Measurements from ENCODE around the gene RNASE3.
"Not testable (repeated sequence)": the region's sequence is repeated elsewhere in the genome, so short reads cannot be mapped to it uniquely, and the experiment has no call there.

Gene RNASE3

DNA sequence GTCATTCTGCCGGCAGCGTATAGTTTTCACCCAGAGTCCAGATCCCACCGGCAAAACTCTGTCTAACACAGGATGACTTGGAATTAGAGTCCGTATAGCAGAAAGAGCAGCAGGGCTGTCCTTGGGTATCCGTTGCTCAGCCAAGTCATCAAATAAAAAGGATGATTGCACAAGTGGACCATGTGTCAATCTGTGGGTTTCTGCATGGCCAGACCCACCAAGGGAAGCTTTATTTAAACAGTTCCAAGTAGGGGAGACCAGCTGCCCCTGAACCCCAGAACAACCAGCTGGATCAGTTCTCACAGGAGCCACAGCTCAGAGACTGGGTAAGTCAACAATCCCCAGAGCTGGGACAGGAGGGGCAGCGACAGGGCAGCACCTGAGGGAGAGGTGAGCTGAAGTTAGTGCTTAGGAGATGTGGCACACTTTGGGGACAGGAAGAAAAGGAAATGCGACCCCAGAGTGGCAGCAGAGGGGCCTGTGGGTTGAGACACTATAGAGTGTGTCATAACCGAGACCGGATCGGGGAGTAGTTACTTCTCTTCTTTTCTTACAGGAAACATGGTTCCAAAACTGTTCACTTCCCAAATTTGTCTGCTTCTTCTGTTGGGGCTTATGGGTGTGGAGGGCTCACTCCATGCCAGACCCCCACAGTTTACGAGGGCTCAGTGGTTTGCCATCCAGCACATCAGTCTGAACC lies at the start of gene RNASE3:
RNASE3 (plus strand) TSS at position 260 of the 700 bp plus-strand sequence; CDS start at position 562, 302 bp downstream.
- not testable (repeated sequence) for DNase-seq

DNA sequence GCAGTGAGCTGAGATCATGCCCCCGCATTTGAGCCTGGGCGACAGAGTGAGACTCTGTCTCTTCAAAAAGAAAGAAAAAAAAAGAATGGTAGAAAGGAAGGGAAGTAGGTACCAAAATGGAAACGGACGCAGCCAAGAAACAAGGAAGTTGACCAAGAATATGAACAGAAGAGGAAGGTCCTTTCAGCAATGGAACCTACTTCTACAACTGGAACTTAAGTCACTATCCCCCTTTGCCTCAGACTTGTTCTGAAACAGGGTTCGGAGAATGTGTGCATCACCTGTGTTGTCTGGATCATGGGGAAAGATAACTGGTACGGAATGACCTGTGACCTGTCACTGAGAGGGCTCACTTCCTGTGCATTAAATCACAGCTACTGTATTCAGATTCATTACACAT lies 44.6 kb upstream of the RNASE3 start:
- no peak for DNase-seq

DNA sequence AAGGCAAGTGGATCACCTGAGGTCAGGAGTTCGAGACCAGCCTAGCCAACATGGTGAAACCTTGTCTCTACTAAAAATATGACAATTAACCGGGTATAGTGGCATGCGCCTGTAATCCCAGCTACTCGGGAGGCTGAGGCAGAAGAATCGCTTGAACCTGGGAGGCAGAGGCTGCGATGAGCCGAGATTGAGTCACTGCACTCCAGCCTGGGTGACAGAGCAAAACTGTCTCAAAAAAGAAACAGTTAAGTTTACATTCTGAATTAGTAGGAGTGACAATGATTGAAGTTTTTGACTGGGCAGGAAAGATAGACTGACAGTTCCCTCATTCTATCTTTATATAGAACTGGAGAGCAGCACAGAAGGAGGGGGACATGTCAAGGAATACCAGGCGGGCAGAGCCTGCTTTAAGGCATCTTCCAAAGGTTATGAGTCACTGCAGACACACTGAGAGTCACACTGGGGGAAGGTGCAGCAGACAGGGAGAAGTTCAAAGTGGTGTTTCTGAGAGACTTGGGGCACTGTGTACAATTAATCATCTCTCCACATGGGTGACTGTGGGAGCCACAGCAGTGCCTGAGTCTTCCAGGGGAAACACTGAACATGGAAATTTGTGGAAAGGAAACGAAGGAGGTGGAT lies 42.8 kb upstream of the RNASE3 start:
- DNase-seq = no peak

DNA sequence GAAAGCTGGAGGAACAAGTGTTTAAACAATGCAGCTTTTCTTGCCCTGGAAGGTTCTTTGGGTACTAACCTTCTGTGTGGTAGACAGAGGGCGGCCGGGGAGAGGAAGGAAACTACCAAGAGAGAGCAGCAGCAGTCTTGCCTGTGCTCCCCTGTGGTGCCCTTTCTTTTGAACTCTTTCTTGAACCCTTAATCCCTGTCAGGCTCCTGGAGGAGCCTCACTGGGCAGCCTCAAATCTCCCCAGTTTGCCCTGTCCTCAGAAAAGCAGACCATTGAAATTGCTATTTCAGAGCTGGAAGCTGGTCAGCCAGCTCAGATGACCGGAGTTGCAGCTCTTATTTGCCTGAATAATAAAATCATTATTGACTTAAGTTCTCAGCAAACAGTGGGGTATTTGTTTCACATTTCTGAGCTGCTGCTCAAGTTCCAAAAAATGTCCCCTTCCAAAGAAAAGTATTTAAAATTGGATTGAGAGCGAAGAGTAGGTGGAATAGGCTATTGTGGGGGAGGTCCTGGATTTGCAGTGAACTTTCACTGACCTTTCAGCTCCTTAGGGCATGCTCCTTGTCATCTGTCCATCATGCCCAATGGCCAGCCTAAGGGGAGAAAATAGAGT lies 42.1 kb upstream of the RNASE3 start:
- DNase-seq = no peak

DNA sequence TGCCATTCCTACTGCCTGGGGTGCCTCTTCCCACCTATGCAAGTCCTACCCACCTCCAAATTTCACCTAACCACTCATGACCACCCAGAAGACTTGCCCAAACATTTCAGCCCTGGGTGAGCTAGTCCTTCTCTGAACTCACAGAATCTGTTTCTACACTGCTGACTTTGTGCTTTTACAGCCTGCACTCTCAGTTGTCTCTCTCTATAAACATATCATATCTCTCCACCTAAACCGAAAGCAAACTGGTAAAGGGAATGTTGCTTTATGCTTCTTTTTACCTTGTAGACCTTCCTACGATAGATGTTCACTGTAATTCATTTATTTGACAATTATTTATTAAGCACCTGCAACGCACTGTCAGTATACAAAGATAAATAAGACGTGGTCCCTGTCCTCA lies 38.1 kb upstream of the RNASE3 start:
- no peak for DNase-seq

DNA sequence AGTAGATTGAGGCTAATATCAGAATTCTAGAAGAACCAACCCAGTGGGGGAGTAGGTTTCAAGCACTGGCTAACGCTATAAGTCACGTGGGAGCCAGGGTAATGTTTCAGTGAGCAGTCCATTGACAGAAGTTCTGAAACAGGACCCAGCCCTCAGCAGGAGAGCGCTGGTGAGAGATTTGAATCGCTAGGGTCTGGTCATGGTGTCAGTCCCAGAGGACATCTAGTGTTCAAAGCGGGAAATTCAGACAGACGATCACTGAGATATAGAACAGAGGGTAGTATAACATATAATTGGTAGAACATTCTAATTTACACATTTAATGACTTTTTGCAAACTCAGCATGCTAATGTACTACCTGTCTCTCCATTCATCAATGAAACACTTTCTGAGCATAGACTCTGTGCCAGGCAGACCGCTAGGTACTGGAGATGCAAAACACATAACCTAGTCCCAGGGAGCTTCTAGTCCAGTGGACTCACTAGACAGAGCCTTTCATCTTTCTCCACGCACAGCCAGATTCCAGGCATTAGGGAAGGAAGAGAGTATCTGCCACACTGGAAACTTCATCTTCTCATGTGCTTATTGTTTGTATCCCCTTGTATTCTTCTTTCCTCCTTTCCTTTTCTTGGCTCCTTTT lies 35.4 kb upstream of the RNASE3 start:
- peak; percentile 16 for DNase-seq

DNA sequence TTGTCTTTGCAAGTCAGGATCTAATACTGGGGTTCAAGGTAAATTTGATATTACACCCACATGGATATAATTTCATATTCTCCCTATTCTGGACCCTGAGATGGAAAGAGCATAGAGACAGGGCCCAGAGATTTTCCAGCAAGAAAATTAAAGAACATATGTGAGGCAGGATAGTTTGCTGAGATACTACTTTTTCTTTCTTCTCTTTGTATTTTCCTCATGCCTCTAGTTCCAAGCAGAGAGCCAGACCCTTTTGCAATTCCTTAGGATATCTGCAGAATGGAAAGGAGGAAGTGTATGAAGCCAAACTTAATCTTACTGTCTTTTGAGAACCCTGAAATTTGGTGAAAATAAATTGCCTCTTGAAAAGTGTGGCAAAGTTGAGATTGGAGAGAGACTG lies 34.0 kb upstream of the RNASE3 start:
- no peak for DNase-seq

DNA sequence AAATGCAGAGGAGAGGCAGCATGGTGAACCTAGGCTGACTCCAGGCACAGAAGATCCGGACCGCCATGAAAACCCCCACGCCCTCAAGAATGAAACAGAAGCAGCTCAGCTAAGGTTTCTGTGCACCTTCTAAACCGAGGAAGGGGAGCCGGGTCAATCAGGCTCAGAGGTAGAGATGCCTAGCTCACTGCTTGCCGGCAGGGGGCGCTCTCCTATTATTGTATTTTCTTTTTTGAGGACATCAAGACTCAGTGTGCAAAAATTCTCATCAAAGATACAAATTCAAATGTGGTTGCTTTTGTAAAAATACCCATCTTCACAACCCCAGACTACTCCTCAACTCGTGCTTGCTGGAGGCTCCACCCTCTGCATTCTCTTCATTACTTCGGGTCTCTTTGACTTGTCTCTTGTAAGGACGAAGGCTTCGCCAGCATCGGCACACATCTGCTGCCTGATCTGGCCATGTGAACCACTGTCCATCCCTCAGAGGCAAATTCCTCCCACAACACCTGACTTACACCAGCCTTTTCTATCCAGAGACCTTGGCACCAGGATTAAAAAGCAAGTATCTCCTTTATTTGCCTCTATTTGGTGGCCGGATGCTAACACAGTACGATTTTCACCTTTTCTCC lies 33.4 kb upstream of the RNASE3 start:
- DNase-seq = peak; percentile 3

DNA sequence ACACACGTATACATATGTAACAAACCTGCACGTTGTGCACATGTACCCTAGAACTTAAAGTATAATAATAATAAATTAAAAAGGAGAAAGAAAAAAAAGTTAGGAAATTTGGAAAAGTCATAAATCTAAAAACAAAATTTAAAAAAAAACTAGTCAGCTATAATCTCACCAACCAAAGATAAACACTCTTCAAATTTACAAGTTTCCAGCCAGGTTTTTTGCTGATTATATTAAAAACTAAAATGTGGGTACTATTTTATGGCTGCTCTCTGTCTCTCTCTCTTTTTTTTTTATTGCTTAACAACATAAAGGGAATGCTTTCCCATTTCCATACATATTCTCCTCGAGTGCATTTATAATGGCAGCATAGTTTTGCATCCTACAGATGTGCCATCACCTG lies 25.0 kb upstream of the RNASE3 start:
- no peak for DNase-seq

DNA sequence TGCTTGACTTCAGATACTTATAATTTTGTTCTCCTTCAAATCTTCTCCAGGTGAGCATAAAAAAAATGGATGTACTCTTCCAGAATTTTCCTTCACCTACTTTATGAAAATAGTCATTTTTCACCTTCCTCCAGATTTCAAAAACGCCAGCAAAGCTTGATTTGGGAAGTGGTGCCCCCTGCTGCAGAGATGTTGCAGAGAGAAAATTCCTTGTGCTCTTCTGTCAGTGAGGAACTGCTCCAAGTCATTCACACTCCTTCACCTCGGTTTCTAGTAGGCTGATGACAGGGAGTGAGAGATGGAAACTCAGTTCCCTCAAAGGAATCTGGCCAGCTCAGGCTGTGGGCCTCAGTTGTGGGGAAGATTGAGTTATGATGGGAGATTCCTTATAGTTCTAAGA lies 24.2 kb upstream of the RNASE3 start:
- DNase-seq = no peak

DNA sequence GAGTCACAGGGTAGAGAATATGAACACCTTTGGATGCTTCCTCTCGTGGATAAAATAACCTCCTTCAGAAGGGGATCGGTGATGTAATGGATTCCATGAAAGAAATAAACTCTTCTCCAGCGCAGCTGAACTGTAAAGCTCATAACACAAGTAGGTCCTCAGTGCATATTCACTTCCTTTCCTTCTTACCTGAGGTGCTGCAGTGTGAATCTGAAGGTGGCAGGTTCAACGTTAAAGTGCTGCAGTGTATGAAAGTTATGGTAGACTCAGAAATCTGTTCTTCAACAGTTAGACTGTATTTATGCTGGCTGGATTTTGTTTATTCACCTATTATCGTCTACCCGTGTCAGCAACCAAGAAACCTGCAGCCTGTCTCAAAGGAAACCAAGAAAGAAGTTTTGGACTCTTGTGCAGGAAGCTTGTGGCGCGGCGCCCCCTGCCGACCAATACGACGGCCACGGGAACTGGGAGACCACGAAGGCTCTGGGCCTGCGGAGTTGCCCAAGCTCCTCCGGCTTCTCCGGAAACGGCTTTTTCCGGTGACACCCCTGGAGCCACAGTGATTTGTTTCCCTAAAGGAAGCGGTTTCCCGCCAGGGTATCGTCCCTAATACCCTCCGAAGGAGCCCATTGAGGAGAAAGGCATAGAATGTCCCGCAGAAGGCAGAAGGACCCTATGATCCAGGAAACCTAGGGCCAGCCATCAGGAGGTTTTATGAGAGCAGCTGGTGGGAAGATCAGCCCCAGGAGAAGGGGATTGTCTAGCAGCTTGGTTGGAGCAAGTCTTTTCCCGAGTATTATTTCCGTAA lies 17.6 kb upstream of the RNASE3 start:
- no peak for DNase-seq

DNA sequence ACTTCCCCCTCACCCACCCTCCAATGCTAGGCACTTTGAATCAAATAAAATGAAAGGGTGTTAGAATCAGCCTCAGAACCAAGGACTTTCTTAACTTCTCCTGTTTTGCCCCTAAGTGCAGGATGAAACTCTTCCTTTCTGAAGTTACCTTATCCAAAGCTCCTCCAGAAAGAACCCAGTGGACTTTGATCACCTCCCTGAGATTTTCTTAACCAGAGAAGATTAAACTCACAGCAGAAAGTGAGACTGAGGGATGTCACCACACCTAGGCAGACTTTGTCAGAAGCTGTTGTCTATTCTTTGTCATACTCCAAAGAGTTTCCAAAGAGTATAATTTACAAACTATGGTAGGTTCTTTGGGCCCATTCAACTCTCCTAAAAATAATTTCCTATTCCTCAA lies 14.2 kb upstream of the RNASE3 start:
- no peak for DNase-seq

DNA sequence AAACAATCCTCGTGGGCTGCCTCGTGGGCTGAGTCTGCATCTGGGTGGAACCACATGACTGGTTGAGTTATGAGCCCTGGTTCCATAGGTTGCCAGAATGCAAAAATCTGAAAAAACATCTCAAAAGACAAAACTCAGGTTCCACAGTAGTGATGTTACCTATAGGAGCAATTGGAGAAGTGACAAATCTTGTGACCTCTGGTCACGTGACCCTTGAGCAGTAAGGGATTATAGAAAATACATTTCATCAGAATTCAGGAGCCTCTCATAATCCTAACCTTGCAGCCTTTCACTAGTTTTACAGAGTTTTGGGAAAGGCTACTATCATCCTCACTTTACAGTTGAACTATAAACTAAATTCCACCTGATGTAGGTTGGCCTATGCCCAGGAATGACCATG lies 12.5 kb upstream of the RNASE3 start:
- DNase-seq = no peak

DNA sequence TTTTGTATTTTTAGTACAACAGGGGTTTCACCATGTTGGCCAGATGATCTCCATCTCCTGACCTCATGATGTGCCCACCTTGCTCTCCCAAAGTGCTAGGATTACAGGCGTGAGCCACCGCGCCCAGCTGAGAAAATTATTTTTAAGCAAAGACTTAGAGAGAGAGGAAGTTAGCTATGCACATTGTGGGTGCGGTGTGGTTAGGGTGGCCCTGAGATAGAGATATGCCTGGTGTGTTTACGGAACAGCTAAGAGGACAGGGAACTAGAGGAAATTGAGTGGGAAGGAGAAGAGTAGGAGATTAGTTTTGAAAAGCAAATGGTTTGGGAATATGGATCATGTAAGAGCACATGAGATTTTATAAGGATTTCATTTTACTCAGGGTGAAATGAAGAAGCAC lies 10.0 kb upstream of the RNASE3 start:
- not testable (repeated sequence) for DNase-seq

DNA sequence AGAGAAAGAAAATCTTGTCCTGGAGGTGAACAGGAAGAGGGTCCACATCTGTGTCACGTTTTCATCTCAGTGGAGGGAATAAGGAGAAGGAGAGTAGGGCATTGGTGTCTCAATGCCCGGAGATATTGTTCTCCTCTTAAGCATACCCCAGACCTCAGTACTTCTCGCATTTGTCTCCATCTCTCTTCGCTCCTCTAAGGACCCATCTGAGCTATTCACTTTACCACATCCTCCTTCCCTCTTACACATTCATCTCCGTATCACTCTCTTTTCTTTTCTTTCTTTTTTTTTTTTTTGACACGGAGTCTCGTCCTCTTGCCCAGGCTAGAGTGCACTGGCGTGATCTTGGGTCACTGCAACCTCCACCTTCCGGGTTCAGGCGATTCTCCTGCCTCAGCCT lies 8.4 kb upstream of the RNASE3 start:
- DNase-seq = not testable (repeated sequence)

DNA sequence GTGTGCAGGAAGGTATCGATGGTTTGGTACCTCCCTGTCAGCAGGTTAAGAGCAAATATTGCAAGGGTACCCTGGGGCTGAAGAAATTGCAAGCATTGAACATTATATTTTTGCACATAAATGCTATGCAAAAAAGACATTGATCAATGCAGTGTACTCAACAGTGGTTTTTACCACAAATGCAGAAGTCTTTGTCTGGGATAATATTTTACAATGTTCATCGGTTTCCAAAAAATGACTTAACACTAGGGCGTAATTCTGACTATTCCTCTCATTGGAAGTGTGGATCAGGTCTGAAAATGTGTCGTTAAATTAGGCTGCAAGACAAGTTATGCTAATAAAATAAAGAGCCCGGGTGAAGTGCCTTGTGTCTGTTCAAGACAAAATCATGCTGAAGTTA lies 2.8 kb upstream of the RNASE3 start:
- not testable (repeated sequence) for DNase-seq

DNA sequence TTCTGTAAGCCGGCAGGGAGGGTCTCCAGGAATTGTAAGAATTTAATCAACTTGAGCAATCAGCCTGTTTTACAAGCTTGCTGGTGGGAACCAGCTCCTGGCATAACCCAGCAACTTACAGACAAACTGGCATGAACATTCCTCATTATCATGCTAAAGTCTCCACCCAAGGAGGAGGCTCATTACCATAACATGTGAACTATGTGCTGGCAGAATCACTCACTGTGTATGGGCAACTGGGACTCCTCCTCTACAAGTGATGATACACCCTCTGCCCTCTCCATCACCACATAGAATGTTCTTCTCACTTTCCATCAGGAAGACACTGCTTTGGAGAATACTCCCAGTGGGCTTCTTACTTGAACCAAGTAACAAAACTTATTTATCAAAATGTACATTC lies 4.1 kb downstream of the RNASE3 start:
- not testable (repeated sequence) for DNase-seq

DNA sequence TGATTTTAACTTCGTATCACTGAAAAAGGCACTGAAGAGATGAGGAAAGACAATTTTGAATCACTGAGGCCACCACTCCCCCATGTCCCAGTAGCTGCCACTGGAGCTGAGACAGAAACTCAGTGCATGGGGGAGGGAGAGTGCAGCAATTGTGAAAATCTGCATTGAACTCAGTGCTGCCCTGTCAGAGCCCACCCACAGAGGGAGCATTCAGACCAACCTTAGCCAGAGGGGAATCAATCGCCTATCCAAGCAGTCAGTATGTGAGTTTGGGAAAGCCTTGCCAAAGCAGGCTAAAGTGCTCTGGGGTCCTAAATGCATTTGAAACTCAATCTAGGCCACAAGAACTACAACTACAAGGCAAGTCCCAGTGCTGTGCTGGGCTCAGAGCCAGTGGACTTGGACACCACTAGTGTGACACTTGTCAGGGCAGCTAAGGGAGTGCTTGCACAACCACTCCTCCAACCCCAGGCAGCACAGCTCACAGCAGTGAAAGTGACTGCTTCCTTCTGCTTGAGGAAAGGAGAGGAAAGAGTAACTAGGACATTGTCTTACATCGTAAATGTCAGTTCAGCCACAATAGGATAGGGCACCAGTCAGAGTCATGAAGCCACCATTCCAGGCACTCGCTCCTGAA lies 13.3 kb downstream of the RNASE3 start:
- DNase-seq = no peak

DNA sequence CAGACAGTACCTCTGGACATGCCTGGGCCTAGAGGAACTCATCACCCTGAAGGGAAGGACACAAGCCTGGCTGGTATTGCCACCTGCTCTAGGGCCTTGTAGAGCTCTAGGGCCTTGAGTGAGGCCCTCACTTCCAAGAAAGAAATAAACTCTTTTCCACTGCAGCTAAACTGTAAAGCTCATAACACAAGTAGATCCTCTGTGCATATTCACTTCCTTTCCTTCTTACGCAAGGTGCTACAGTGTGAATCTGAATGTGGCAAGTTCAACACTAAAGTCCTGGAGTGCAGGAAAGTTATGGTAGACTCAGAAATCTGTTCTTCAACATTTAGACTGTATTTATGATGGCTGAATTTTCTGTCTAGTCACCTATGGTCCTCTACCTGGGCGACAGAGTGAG lies 14.5 kb downstream of the RNASE3 start:
- no peak for DNase-seq

DNA sequence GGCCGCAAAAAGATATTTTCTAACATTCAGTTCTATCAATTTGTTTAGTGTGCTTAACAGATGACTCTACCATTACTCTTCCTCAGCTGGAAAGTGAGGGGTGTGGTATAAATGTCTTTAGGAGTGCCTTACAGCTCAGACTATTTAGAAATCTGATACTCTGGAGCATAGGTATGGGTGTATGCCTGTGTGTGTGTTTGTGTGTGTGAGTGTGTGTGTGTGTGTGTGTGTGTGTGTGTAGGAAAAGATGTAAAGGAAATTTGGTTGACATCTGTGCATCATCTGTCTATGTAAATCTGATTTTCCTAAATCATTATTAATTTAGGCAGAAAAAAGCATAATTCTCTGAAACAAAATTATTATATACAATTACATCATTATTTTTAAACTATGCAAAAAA lies 16.0 kb downstream of the RNASE3 start:
- no peak for DNase-seq

DNA sequence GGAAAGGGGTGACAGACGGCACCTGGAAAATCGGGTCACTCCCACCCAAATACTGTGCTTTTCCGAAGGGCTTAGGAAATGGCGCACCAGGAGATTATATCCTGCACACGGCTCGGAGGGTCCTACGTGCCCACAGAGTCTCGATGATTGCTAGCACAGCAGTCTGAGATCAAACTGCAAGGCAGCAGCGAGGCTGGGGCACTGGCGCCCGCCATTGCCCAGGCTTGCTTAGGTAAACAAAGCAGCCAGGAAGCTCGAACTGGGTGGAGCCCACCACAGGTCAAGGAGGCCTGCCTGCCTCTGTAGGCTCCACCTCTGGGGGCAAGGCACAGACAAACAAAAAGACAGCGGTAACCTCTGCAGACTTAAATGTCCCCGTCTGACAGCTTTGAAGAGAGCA lies 19.6 kb downstream of the RNASE3 start:
- DNase-seq = not testable (repeated sequence)
